Measurements from ENCODE around the gene FBXO41. TPM values are rescaled to one million over a fixed set of nuclear protein-coding genes. Genes with fewer than 3 reads are reported as not detected.

FBXO41 gene
- polyA plus RNA-seq, 1 donor from 2014 or later = 6.0 TPM

DNA sequence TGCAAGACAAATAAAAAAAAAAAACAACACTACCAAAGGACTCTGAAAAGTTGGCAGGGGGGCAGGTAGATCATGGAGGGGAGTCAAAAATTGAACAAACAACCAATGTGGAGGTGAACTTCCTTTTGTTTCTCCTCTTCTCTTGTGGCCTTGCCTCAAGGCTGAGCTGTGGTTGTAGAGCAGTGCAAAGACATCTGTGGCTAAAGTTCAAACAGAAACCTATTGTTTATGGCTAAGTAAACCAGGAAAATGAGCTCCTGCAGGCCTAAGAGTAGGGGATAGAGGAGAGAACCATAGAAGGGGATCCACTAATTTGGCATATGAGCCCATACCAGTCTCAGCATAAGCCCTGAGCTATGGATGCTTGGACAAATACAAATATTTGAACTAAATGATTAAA is 49.3 kb upstream of the FBXO41 start:
- H3K27ac ChIP-seq (ENCODE audit: low read length) = no peak overlapping the region
- H3K9me2 ChIP-seq (ENCODE audit: insufficient read depth, low read length) = no peaks in the 10 kb centered on the region
- no peaks in the 10 kb centered on the region for H3K79me2 ChIP-seq (replicated peaks; ENCODE audit: insufficient read depth, low read length)
- H3F3A ChIP-seq (ENCODE audit: insufficient read depth, low read length, poor library complexity, severe bottlenecking) = no peaks in the 10 kb centered on the region
- H3K9ac ChIP-seq (ENCODE audit: low read length) = no peak overlapping the region
- no peaks in the 10 kb centered on the region for H3K36me3 ChIP-seq (ENCODE audit: insufficient read depth, low read length)
- H3K27me3 ChIP-seq (ENCODE audit: insufficient read depth, low read depth, low read length) = no peaks in the 10 kb centered on the region
- TF ChIP-seq, protein P1, sequence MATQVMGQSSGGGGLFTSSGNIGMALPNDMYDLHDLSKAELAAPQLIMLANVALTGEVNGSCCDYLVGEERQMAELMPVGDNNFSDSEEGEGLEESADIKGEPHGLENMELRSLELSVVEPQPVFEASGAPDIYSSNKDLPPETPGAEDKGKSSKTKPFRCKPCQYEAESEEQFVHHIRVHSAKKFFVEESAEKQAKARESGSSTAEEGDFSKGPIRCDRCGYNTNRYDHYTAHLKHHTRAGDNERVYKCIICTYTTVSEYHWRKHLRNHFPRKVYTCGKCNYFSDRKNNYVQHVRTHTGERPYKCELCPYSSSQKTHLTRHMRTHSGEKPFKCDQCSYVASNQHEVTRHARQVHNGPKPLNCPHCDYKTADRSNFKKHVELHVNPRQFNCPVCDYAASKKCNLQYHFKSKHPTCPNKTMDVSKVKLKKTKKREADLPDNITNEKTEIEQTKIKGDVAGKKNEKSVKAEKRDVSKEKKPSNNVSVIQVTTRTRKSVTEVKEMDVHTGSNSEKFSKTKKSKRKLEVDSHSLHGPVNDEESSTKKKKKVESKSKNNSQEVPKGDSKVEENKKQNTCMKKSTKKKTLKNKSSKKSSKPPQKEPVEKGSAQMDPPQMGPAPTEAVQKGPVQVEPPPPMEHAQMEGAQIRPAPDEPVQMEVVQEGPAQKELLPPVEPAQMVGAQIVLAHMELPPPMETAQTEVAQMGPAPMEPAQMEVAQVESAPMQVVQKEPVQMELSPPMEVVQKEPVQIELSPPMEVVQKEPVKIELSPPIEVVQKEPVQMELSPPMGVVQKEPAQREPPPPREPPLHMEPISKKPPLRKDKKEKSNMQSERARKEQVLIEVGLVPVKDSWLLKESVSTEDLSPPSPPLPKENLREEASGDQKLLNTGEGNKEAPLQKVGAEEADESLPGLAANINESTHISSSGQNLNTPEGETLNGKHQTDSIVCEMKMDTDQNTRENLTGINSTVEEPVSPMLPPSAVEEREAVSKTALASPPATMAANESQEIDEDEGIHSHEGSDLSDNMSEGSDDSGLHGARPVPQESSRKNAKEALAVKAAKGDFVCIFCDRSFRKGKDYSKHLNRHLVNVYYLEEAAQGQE (IDR thresholded peaks at IDR 0.05; ENCODE audit: borderline replicate concordance) = no peak
- TF ChIP-seq, protein P2, sequence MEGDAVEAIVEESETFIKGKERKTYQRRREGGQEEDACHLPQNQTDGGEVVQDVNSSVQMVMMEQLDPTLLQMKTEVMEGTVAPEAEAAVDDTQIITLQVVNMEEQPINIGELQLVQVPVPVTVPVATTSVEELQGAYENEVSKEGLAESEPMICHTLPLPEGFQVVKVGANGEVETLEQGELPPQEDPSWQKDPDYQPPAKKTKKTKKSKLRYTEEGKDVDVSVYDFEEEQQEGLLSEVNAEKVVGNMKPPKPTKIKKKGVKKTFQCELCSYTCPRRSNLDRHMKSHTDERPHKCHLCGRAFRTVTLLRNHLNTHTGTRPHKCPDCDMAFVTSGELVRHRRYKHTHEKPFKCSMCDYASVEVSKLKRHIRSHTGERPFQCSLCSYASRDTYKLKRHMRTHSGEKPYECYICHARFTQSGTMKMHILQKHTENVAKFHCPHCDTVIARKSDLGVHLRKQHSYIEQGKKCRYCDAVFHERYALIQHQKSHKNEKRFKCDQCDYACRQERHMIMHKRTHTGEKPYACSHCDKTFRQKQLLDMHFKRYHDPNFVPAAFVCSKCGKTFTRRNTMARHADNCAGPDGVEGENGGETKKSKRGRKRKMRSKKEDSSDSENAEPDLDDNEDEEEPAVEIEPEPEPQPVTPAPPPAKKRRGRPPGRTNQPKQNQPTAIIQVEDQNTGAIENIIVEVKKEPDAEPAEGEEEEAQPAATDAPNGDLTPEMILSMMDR (IDR thresholded peaks at IDR 0.05; ENCODE audit: poor library complexity, severe bottlenecking) = no peak
- TF ChIP-seq EZH2 (IDR thresholded peaks at IDR 0.05; ENCODE audit: borderline replicate concordance, insufficient read depth, low read length, poor library complexity, severe bottlenecking) (no peak), TAF1 (IDR thresholded peaks at IDR 0.05; ENCODE audit: low read depth) (no peak), MXI1 (conservative IDR thresholded peaks at IDR 0.05; ENCODE audit: poor library complexity, severe bottlenecking) (no peak)
- no peaks in the 10 kb centered on the region for H4K20me1 ChIP-seq (ENCODE audit: insufficient read depth)
- H2AFZ ChIP-seq (ENCODE audit: low read depth, low read length) = no peak overlapping the region
- no peaks in the 10 kb centered on the region for H3K9me3 ChIP-seq (ENCODE audit: low read length)
- no peak overlapping the region for H3K4me3 ChIP-seq (ENCODE audit: low read length)
- no peak overlapping the region for H3K4me2 ChIP-seq (ENCODE audit: low read length)

DNA sequence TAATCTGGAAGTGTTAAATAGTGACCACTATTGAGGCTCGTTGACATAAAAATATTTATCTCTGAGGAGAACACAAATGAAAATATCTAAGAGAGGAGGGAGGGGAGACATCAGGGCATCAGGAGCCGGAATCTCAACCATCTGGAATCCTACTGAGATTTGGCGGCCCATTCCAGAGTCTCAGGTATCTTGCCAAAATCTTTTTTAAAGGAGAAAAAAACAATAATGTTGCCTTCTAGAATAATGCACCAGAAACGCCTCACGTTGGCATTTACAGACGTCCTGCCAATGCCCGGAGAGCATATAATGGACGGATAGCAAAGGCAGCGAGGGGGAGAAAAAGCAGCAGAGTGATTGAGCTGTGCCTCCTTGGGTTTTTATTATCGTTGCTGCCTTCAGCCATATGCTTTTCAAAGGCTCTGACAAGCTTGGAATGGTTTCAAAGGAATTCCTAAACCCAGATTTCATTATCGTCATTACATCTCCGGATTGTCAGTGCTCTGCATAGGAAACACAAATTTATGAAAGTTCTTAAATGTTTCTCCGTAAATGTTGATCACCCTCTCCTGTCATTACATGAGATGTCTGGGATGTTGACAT is 39.9 kb upstream of the FBXO41 start:
- Histone ChIP-seq H4K20me1 (ENCODE audit: insufficient read depth) (no peaks in the 10 kb centered on the region), H3K4me2 (ENCODE audit: low read length) (no peak overlapping the region), H3K4me3 (ENCODE audit: low read length) (no peak overlapping the region), H3K27me3 (ENCODE audit: insufficient read depth, low read depth, low read length) (no peaks in the 10 kb centered on the region), H3K9me2 (ENCODE audit: insufficient read depth, low read length) (no peaks in the 10 kb centered on the region), H3K9me3 (ENCODE audit: low read length) (no peaks in the 10 kb centered on the region), H3K36me3 (ENCODE audit: insufficient read depth, low read length) (no peaks in the 10 kb centered on the region), H3K27ac (ENCODE audit: low read length) (no peak overlapping the region), H3F3A (ENCODE audit: insufficient read depth, low read length, poor library complexity, severe bottlenecking) (no peaks in the 10 kb centered on the region), H3K79me2 (replicated peaks; ENCODE audit: insufficient read depth, low read length) (no peaks in the 10 kb centered on the region), H2AFZ (ENCODE audit: low read depth, low read length) (no peak overlapping the region), H3K9ac (ENCODE audit: low read length) (no peak overlapping the region)
- TF ChIP-seq RAD21 (conservative IDR thresholded peaks at IDR 0.05) (no peak), MXI1 (conservative IDR thresholded peaks at IDR 0.05; ENCODE audit: poor library complexity, severe bottlenecking) (no peak), EP300 (conservative IDR thresholded peaks at IDR 0.05; ENCODE audit: poor library complexity, severe bottlenecking) (no peak), SMC3 (conservative IDR thresholded peaks at IDR 0.05; ENCODE audit: poor library complexity) (no peak), EZH2 (IDR thresholded peaks at IDR 0.05; ENCODE audit: borderline replicate concordance, insufficient read depth, low read length, poor library complexity, severe bottlenecking) (no peak), POLR2AphosphoS5 (IDR thresholded peaks at IDR 0.05) (no peak), TAF1 (IDR thresholded peaks at IDR 0.05; ENCODE audit: low read depth) (no peak)
- TF ChIP-seq, protein P1 (IDR thresholded peaks at IDR 0.05; ENCODE audit: borderline replicate concordance) = no peak

Data from neural cell (in vitro differentiated cells).